Epithelial cell of esophagus (primary cell): Measurements from ENCODE around the gene GRIN2A.

Source experiments
- DNase-seq: peaks from one replicate; pipeline ENCODE4 v3.0.0; 2010; ENCODE audit warnings: low read depth
- H3K4me3 ChIP-seq: 2 replicates; pipeline ENCODE4 v1.5.1; 2011; ENCODE audit warnings: mild to moderate bottlenecking, low read length, control low read depth
- TF ChIP-seq, protein P1 (sequence below): IDR thresholded peaks from 2 replicates; pipeline ENCODE4 v1.5.1; 2011; ENCODE audit warnings: low read depth, mild to moderate bottlenecking, low read length, control low read depth, inconsistent platforms; ENCODE audit not compliant: insufficient read depth; ENCODE audit errors: missing control alignments

Gene GRIN2A

GRCh38 chr16:9957433-9957832 is 224.8 kb downstream of the GRIN2A start:
- H3K4me3 ChIP-seq: no peak overlapping the region
- no peak for DNase-seq
- TF ChIP-seq, protein P1, sequence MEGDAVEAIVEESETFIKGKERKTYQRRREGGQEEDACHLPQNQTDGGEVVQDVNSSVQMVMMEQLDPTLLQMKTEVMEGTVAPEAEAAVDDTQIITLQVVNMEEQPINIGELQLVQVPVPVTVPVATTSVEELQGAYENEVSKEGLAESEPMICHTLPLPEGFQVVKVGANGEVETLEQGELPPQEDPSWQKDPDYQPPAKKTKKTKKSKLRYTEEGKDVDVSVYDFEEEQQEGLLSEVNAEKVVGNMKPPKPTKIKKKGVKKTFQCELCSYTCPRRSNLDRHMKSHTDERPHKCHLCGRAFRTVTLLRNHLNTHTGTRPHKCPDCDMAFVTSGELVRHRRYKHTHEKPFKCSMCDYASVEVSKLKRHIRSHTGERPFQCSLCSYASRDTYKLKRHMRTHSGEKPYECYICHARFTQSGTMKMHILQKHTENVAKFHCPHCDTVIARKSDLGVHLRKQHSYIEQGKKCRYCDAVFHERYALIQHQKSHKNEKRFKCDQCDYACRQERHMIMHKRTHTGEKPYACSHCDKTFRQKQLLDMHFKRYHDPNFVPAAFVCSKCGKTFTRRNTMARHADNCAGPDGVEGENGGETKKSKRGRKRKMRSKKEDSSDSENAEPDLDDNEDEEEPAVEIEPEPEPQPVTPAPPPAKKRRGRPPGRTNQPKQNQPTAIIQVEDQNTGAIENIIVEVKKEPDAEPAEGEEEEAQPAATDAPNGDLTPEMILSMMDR: no peak

DNA sequence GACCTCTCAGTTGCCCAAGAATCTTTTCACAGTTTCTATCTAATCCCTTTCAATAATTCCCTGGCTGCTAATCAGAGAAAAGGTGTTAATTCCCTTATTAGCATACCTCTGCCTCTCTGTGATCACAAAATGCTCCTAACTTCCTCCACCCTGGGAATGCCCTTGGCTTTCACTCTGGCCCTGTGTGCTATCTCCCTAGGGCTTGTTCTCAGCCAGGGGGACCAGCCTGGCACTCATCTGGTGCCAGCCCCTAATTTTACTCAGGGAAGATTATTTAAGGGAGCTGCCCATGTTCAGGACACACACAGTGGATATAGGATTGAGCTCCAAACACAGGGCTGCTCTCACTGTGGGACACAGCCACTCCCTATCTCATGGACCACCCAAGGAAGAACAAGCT is 225.2 kb downstream of the GRIN2A start:
- TF ChIP-seq, protein P1: no peak
- no peak for DNase-seq
- H3K4me3 ChIP-seq: no peak overlapping the region

- no peak overlapping the region for H3K4me3 ChIP-seq
- no peak for DNase-seq
- TF ChIP-seq, protein P1: no peak
These were observed 226.6 kb downstream of the GRIN2A start for GRCh38 chr16:9955677-9956076.

DNA sequence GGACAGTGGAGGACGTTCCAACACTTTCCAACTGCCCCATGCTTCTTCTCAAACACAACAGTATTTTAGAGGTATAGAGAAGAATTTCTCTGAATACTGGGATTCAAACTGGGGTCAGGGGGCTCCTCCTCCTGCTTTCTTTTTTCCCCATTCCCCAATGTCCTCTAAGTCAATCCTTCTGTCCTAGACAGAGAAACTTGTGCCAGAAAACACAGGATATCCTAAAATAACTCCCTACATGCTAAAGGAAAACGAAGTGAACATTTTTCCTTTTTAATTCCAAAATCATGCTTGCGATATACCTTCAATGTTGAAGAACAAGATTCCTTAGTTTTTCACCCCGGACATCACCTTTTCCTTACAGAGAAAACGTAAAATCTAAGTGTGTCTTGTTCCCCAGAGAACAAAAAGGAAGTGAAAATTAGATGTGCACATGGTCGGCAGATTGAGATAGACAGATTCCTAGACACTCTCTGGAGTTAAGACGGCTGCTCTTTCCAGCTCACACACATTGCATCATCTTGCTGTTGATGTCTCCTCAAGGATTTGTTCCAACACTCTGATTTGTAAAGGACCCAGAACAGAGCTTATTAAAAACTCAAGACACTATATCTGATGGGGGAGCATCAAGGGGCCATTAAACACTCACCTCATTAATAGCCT is 228.2 kb downstream of the GRIN2A start:
- H3K4me3 ChIP-seq: no peak overlapping the region
- DNase-seq: no peak
- TF ChIP-seq, protein P1: no peak

DNA sequence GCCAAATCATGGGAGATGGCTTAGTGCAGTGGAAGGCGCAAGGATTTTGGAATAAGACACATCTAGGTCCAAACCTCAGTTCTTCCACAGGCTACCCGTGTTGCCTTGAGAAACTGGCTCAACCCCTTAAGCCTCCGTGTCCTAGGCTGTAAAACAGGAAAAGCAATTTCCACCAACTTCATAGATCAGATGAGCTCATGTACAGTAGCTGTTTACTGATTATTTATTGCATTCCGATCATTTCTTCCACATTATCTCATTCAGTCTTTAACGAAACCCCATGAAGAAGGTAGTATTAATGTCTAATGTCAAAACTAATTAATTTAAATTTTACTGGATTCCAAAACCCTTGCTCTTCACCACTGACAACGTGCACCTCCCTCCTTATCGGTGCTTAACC is 231.6 kb downstream of the GRIN2A start:
- H3K4me3 ChIP-seq: no peak overlapping the region
- DNase-seq: no peak
- TF ChIP-seq, protein P1: no peak

- no peak overlapping the region for H3K4me3 ChIP-seq
- DNase-seq: no peak
- TF ChIP-seq, protein P1: no peak
These were observed 232.8 kb downstream of the GRIN2A start for GRCh38 chr16:9949396-9949795.

DNA sequence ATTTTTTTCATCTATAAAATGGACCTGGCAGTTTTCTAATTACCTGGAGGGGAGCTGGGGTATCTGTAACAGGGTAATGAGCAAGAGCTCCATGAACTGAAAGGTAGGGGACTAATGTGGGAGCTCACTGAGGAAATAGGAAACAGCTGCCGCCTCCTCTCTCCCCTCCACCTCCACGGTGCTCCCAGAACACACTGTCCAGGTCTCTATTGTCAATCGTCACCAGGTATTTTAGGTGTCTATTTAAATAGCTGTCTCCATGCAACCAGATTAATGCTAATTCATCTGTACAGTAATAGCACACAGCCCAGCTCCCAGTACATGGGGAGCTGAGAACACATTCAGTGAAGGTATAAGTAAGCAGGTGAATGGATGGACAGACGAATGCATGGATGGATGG is 233.3 kb downstream of the GRIN2A start:
- TF ChIP-seq, protein P1: no peak
- no peak for DNase-seq
- H3K4me3 ChIP-seq: no peak overlapping the region
